Measurements from ENCODE around the gene TNKS2.
A peak's percentile ranks its signal among the peaks of the same experiment; 100 is the strongest.

DNA sequence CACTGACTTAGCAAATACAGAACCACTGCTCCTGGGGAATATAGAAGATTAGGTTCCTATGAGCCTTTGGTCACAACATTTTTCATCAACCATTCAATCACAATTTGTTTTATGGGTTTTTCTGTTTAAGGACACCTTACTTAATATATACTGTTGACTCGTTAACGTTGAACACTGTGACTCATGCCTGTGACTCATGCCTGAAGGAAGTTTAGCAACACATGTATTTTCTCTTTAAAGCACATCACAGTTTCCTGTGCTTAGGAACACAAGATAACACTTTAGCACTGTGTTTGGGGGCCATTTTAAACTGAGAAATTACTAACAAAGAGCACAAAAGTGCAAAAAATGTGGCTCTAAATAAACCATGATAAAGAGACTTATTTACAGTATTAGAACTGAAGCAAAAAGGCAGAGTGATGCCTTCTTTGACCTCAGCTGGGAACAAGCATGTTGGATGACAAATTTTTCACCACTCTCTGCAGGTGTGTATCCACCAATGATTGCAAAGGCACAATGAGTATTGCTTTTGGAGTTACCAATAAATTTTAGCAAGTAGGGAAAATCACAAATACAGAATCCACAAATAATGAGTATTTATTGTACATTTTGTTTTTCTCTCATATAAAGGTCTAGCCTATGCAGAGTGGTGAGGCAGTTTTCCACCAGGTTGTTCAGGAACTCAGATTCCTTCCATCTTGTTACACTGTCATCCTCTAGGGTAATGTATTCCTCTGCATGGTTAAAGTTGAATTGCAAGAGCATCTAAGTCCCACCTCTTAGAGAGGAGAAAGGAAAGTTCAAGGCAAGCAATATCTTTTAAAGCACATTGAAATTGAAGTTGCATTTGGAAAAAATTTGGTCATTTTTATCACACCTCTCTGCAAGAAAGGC is 103.8 kb downstream of the TNKS2 start:
- TF ChIP-seq, protein P1, sequence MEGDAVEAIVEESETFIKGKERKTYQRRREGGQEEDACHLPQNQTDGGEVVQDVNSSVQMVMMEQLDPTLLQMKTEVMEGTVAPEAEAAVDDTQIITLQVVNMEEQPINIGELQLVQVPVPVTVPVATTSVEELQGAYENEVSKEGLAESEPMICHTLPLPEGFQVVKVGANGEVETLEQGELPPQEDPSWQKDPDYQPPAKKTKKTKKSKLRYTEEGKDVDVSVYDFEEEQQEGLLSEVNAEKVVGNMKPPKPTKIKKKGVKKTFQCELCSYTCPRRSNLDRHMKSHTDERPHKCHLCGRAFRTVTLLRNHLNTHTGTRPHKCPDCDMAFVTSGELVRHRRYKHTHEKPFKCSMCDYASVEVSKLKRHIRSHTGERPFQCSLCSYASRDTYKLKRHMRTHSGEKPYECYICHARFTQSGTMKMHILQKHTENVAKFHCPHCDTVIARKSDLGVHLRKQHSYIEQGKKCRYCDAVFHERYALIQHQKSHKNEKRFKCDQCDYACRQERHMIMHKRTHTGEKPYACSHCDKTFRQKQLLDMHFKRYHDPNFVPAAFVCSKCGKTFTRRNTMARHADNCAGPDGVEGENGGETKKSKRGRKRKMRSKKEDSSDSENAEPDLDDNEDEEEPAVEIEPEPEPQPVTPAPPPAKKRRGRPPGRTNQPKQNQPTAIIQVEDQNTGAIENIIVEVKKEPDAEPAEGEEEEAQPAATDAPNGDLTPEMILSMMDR (IDR thresholded peaks at IDR 0.05; ENCODE audit: insufficient read depth, low read length): no peak
- TF ChIP-seq GABPA (IDR thresholded peaks at IDR 0.05; ENCODE audit: low read depth): 0 out of 2 replicates have a peak, but pooled peaks have one; percentile 37
- TF ChIP-seq POLR2AphosphoS5 (IDR thresholded peaks at IDR 0.05; ENCODE audit: low read depth): no peak
- TF ChIP-seq, protein P2, sequence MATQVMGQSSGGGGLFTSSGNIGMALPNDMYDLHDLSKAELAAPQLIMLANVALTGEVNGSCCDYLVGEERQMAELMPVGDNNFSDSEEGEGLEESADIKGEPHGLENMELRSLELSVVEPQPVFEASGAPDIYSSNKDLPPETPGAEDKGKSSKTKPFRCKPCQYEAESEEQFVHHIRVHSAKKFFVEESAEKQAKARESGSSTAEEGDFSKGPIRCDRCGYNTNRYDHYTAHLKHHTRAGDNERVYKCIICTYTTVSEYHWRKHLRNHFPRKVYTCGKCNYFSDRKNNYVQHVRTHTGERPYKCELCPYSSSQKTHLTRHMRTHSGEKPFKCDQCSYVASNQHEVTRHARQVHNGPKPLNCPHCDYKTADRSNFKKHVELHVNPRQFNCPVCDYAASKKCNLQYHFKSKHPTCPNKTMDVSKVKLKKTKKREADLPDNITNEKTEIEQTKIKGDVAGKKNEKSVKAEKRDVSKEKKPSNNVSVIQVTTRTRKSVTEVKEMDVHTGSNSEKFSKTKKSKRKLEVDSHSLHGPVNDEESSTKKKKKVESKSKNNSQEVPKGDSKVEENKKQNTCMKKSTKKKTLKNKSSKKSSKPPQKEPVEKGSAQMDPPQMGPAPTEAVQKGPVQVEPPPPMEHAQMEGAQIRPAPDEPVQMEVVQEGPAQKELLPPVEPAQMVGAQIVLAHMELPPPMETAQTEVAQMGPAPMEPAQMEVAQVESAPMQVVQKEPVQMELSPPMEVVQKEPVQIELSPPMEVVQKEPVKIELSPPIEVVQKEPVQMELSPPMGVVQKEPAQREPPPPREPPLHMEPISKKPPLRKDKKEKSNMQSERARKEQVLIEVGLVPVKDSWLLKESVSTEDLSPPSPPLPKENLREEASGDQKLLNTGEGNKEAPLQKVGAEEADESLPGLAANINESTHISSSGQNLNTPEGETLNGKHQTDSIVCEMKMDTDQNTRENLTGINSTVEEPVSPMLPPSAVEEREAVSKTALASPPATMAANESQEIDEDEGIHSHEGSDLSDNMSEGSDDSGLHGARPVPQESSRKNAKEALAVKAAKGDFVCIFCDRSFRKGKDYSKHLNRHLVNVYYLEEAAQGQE (IDR thresholded peaks at IDR 0.05; ENCODE audit: insufficient replicate concordance, low read depth): no peak
- no peak for TF ChIP-seq SPI1 (IDR thresholded peaks at IDR 0.05; ENCODE audit: borderline replicate concordance, low read depth)

Measured in HL-60 (cell line).